Measurements from ENCODE around the gene SIM2. TPM values are rescaled to one million over a fixed set of nuclear protein-coding genes. Genes with fewer than 3 reads are reported as not detected.
A peak's percentile ranks its signal among the peaks of the same experiment; 100 is the strongest.

SIM2 gene
- total and polyA plus RNA-seq, 2 experiments from 2014 or later = 0.16 to 0.49 TPM

DNA sequence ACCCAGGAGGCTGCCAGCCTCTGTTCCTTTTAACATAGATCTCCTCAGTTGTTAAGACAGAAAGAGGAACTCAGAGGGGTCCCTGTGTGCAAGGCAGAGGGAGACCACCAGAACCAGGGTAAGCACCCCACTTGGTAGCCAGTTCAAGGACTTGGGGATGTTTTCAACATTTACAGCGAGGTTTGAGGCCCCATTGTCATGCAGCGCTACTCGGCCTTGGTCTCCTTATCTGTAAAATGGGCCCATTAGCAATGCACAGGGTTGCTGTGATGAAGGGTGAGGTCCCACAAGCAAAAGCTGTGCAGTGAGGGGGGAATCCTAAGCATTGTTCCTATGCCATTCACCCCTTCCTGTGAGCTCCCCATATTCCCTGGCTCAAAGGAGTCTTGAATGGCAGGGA lies 4.2 kb downstream of the SIM2 start:
- Histone ChIP-seq H3K27ac (ENCODE audit: low read depth) (no peak overlapping the region), H3F3A (replicated peaks; ENCODE audit: low read depth) (peaks cover 20% of the 10 kb centered on the region; the same call in 1 of the 2 replicates), H2AFZ (no peak overlapping the region), H3K4me1 (ENCODE audit: insufficient read depth) (peaks cover 60% of the 10 kb centered on the region), H3K4me3 (no peak overlapping the region), H3K4me2 (no peak overlapping the region), H3K27me3 (ENCODE audit: insufficient read depth) (peaks cover 100% of the 10 kb centered on the region), H3K9me2 (ENCODE audit: insufficient read depth) (no peaks in the 10 kb centered on the region), H3K36me3 (ENCODE audit: insufficient read depth) (no peaks in the 10 kb centered on the region), H3K79me2 (replicated peaks; ENCODE audit: insufficient read depth) (no peaks in the 10 kb centered on the region), H4K20me1 (replicated peaks; ENCODE audit: insufficient read depth) (peaks cover 3% of the 10 kb centered on the region)
- H3K27me3 Mint-ChIP-seq (ENCODE audit: insufficient read depth, low read depth, poor library complexity) = peaks cover 95% of the 10 kb centered on the region
- H3K4me1 Mint-ChIP-seq = peaks cover 50% of the 10 kb centered on the region
- TF ChIP-seq, protein P1, sequence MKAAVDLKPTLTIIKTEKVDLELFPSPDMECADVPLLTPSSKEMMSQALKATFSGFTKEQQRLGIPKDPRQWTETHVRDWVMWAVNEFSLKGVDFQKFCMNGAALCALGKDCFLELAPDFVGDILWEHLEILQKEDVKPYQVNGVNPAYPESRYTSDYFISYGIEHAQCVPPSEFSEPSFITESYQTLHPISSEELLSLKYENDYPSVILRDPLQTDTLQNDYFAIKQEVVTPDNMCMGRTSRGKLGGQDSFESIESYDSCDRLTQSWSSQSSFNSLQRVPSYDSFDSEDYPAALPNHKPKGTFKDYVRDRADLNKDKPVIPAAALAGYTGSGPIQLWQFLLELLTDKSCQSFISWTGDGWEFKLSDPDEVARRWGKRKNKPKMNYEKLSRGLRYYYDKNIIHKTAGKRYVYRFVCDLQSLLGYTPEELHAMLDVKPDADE (IDR thresholded peaks at IDR 0.05) = no peak
- TF ChIP-seq EZH2 (IDR thresholded peaks at IDR 0.05; ENCODE audit: low read depth, unreplicated experiment) (peak; percentile 61), NANOG (IDR thresholded peaks at IDR 0.05; ENCODE audit: borderline replicate concordance) (no peak), ZNF331 (CRISPR knock-in tag; IDR thresholded peaks at IDR 0.05; ENCODE audit: low read depth) (no peak), JUNB (IDR thresholded peaks at IDR 0.05; ENCODE audit: unreplicated experiment) (no peak), EZH2phosphoT487 (IDR thresholded peaks at IDR 0.05; ENCODE audit: unreplicated experiment) (no peak), CREB1 (CRISPR knock-in tag; IDR thresholded peaks at IDR 0.05; ENCODE audit: low read depth) (no peak)
- TF ChIP-seq, protein P2, sequence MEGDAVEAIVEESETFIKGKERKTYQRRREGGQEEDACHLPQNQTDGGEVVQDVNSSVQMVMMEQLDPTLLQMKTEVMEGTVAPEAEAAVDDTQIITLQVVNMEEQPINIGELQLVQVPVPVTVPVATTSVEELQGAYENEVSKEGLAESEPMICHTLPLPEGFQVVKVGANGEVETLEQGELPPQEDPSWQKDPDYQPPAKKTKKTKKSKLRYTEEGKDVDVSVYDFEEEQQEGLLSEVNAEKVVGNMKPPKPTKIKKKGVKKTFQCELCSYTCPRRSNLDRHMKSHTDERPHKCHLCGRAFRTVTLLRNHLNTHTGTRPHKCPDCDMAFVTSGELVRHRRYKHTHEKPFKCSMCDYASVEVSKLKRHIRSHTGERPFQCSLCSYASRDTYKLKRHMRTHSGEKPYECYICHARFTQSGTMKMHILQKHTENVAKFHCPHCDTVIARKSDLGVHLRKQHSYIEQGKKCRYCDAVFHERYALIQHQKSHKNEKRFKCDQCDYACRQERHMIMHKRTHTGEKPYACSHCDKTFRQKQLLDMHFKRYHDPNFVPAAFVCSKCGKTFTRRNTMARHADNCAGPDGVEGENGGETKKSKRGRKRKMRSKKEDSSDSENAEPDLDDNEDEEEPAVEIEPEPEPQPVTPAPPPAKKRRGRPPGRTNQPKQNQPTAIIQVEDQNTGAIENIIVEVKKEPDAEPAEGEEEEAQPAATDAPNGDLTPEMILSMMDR (conservative IDR thresholded peaks at IDR 0.05; ENCODE audit: low read depth in 2 of 2) = no peak
- no peak overlapping the region; the same call in 2 of the 3 replicates for H3K4me3 Mint-ChIP-seq
- H3K36me3 Mint-ChIP-seq (ENCODE audit: low read depth) = no peaks in the 10 kb centered on the region; the same call in 2 of the 3 replicates
- DNase-seq (ENCODE audit: low spot score) (no peak), ATAC-seq (no peak)
- H3K9me3 Mint-ChIP-seq = peaks cover 9% of the 10 kb centered on the region; the same call in 2 of the 3 replicates
- H3K27ac Mint-ChIP-seq = no peak overlapping the region

DNA sequence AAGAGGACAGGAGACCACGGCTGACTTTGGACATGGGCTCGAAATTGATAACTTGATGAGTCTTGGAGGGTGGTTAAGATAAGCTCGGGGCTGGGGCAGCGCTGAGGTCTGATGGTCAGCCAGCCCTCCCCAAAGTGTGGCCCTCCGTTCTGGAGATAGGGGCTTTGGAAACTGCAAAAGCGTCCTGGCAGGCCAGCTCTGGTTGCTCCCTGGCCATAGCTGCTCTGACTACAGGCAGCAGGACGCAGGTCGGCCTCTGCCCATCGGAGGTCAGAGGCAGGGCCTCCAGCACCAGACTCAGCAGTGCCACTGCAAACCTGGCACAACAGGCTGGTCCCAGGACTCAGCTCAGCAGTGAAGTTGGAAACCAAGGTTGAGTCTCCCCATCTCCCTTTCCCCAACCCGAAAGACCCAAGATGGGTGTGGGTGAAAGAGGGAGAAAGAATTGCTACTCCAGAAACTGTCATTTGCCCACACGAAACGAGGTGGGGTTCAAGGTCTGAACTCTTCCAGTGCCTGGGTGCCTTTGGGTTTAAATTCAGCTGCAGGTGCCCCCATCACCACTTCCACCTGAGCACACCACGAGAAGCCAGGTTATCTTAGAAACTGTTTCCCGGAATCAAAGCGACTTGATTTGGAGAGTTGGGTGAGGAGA lies 4.8 kb downstream of the SIM2 start:
- Mint-ChIP-seq H3K36me3 (ENCODE audit: low read depth) (no peaks in the 10 kb centered on the region; the same call in 2 of the 3 replicates), H3K9me3 (peaks cover 9% of the 10 kb centered on the region; the same call in 2 of the 3 replicates), H3K27ac (no peak overlapping the region), H3K27me3 (ENCODE audit: insufficient read depth, low read depth, poor library complexity) (peaks cover 97% of the 10 kb centered on the region), H3K4me1 (peaks cover 55% of the 10 kb centered on the region), H3K4me3 (peak overlapping the region; percentile 51)
- no peak overlapping the region for H3K27ac ChIP-seq (ENCODE audit: low read depth)
- H3K79me2 ChIP-seq (replicated peaks; ENCODE audit: insufficient read depth) = no peaks in the 10 kb centered on the region
- no peak overlapping the region for H2AFZ ChIP-seq
- H3K4me2 ChIP-seq = 0 out of 2 replicates have a peak overlapping the region, but pooled peaks have one; percentile 78
- H3K9me2 ChIP-seq (ENCODE audit: insufficient read depth) = no peaks in the 10 kb centered on the region
- H3K27me3 ChIP-seq (ENCODE audit: insufficient read depth) = peaks cover 100% of the 10 kb centered on the region
- no peaks in the 10 kb centered on the region for H3K36me3 ChIP-seq (ENCODE audit: insufficient read depth)
- peaks cover 65% of the 10 kb centered on the region for H3K4me1 ChIP-seq (ENCODE audit: insufficient read depth)
- peaks cover 20% of the 10 kb centered on the region; the same call in 1 of the 2 replicates for H3F3A ChIP-seq (replicated peaks; ENCODE audit: low read depth)
- no peak for ATAC-seq
- H3K4me3 ChIP-seq = peak overlapping the region; percentile 53
- DNase-seq (ENCODE audit: low spot score) = no peak
- H4K20me1 ChIP-seq (replicated peaks; ENCODE audit: insufficient read depth) = peaks cover 3% of the 10 kb centered on the region
- no peak for TF ChIP-seq CREB1 (CRISPR knock-in tag; IDR thresholded peaks at IDR 0.05; ENCODE audit: low read depth)
- no peak for TF ChIP-seq POLR2AphosphoS5 (IDR thresholded peaks at IDR 0.05; ENCODE audit: low read depth)
- TF ChIP-seq, protein P1 (IDR thresholded peaks at IDR 0.05) = no peak
- TF ChIP-seq ZNF114 (CRISPR knock-in tag; IDR thresholded peaks at IDR 0.05) = no peak
- TF ChIP-seq, protein P2 (conservative IDR thresholded peaks at IDR 0.05; ENCODE audit: low read depth in 2 of 2) = no peak
